Measurements from ENCODE around the gene BRMS1. TPM values are rescaled to one million over a fixed set of nuclear protein-coding genes. Genes with fewer than 3 reads are reported as not detected.
"Not testable (repeated sequence)": the region's sequence is repeated elsewhere in the genome, so short reads cannot be mapped to it uniquely, and the experiment has no call there.

Gene BRMS1
- polyA plus RNA-seq, 1 donor (not counting 4 experiments of a cell fraction or from before 2014, with no cell fraction given): 61.4 TPM

DNA sequence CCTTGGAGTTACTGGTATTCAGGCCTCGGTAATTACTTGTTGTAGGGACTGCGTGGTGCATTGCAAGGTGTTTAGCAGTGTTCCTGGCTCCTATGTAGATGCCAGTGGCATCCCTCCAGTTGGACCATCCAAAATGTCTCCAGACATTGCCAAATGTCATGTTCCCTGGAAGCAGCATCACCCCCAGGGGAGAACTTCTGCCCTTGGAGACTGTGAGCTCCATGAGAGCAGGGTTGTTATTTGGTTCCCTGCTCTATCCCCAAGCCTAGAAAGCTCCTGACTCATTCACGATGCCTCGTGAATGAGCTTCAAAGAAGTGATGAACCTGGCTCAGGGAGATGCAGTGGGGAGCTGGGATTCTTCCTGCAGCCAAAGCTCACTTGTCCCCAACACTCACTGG is 23.3 kb downstream of the BRMS1 start:
- no peak overlapping the region for H3K9ac ChIP-seq (ENCODE audit: control insufficient read depth, extremely low read depth, insufficient read depth, low read length)
- H3K27me3 ChIP-seq (ENCODE audit: control insufficient read depth, extremely low read depth, insufficient read depth, low read length): peaks cover 1% of the 10 kb centered on the region
- no peak overlapping the region for H2AFZ ChIP-seq (ENCODE audit: control insufficient read depth, low read length)
- no peaks in the 10 kb centered on the region for H3K79me2 ChIP-seq (ENCODE audit: control insufficient read depth, insufficient read depth, low read length)
- dilution Hi-C loops (cut with MboI; ENCODE audit: extremely low pct_ligation_motif_present, low sequenced_read_pairs): no loop called here
- no peak overlapping the region for H3K4me2 ChIP-seq (ENCODE audit: control insufficient read depth, extremely low read depth, insufficient read depth, low read depth, low read length)
- no peaks in the 10 kb centered on the region for H4K20me1 ChIP-seq (ENCODE audit: control insufficient read depth, extremely low read depth, insufficient read depth, low read length)
- H3K27ac ChIP-seq (ENCODE audit: control insufficient read depth, insufficient read depth, low read length): no peak overlapping the region
- no peak for FAIRE-seq
- DNase-seq (ENCODE audit: low read depth, low spot score): no peak
- no peak for TF ChIP-seq EZH2 (IDR thresholded peaks at IDR 0.05; ENCODE audit: low read length)
- TF ChIP-seq, protein P1, sequence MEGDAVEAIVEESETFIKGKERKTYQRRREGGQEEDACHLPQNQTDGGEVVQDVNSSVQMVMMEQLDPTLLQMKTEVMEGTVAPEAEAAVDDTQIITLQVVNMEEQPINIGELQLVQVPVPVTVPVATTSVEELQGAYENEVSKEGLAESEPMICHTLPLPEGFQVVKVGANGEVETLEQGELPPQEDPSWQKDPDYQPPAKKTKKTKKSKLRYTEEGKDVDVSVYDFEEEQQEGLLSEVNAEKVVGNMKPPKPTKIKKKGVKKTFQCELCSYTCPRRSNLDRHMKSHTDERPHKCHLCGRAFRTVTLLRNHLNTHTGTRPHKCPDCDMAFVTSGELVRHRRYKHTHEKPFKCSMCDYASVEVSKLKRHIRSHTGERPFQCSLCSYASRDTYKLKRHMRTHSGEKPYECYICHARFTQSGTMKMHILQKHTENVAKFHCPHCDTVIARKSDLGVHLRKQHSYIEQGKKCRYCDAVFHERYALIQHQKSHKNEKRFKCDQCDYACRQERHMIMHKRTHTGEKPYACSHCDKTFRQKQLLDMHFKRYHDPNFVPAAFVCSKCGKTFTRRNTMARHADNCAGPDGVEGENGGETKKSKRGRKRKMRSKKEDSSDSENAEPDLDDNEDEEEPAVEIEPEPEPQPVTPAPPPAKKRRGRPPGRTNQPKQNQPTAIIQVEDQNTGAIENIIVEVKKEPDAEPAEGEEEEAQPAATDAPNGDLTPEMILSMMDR (optimal IDR thresholded peaks at IDR 0.05 in 1 of 3, IDR thresholded peaks at IDR 0.05 in 1 of 3, conservative IDR thresholded peaks at IDR 0.05 in 1 of 3; ENCODE audit: extremely low read depth in 1 of 3, insufficient read depth in 2 of 3, low read length in 3 of 3): no peak
- H3K9me1 ChIP-seq (ENCODE audit: control insufficient read depth, extremely low read depth, insufficient read depth, low read length): no peaks in the 10 kb centered on the region
- H3K4me3 ChIP-seq (ENCODE audit: control insufficient read depth in 2 of 3, extremely low read depth in 1 of 3, insufficient read depth in 2 of 3, low read depth in 1 of 3, low read length in 3 of 3): no peak overlapping the region
- H3K4me1 ChIP-seq (ENCODE audit: control insufficient read depth, extremely low read depth, insufficient read depth, low read length): peaks cover 28% of the 10 kb centered on the region
- H3K9me3 ChIP-seq (ENCODE audit: control insufficient read depth, low read depth, low read length): no peaks in the 10 kb centered on the region
- no peaks in the 10 kb centered on the region for H3K36me3 ChIP-seq (ENCODE audit: control insufficient read depth in 2 of 2, extremely low read depth in 1 of 2, insufficient read depth in 2 of 2, low read length in 2 of 2)

- FAIRE-seq; H2AFZ ChIP-seq (ENCODE audit: control insufficient read depth, low read length); H3K9ac ChIP-seq (ENCODE audit: control insufficient read depth, extremely low read depth, insufficient read depth, low read length); H3K27ac ChIP-seq (ENCODE audit: control insufficient read depth, insufficient read depth, low read length); H3K9me3 ChIP-seq (ENCODE audit: control insufficient read depth, low read depth, low read length); DNase-seq (ENCODE audit: low read depth, low spot score); H3K79me2 ChIP-seq (ENCODE audit: control insufficient read depth, insufficient read depth, low read length); H4K20me1 ChIP-seq (ENCODE audit: control insufficient read depth, extremely low read depth, insufficient read depth, low read length); H3K9me1 ChIP-seq (ENCODE audit: control insufficient read depth, extremely low read depth, insufficient read depth, low read length); H3K4me3 ChIP-seq (ENCODE audit: control insufficient read depth in 2 of 3, extremely low read depth in 1 of 3, insufficient read depth in 2 of 3, low read depth in 1 of 3, low read length in 3 of 3); H3K36me3 ChIP-seq (ENCODE audit: control insufficient read depth in 2 of 2, extremely low read depth in 1 of 2, insufficient read depth in 2 of 2, low read length in 2 of 2); H3K4me2 ChIP-seq (ENCODE audit: control insufficient read depth, extremely low read depth, insufficient read depth, low read depth, low read length); H3K27me3 ChIP-seq (ENCODE audit: control insufficient read depth, extremely low read depth, insufficient read depth, low read length); dilution Hi-C loops (cut with MboI; ENCODE audit: extremely low pct_ligation_motif_present, low sequenced_read_pairs): not testable (repeated sequence)
- H3K4me1 ChIP-seq (ENCODE audit: control insufficient read depth, extremely low read depth, insufficient read depth, low read length): peaks cover 25% of the 10 kb centered on the region
Measured at GRCh38 chr11:66320748-66321147, 24.2 kb downstream of the BRMS1 start.

- dilution Hi-C loops (cut with MboI; ENCODE audit: extremely low pct_ligation_motif_present, low sequenced_read_pairs); H2AFZ ChIP-seq (ENCODE audit: control insufficient read depth, low read length); H3K9me3 ChIP-seq (ENCODE audit: control insufficient read depth, low read depth, low read length); H3K27ac ChIP-seq (ENCODE audit: control insufficient read depth, insufficient read depth, low read length); H3K4me3 ChIP-seq (ENCODE audit: control insufficient read depth in 2 of 3, extremely low read depth in 1 of 3, insufficient read depth in 2 of 3, low read depth in 1 of 3, low read length in 3 of 3); H3K9ac ChIP-seq (ENCODE audit: control insufficient read depth, extremely low read depth, insufficient read depth, low read length); DNase-seq (ENCODE audit: low read depth, low spot score); H3K4me2 ChIP-seq (ENCODE audit: control insufficient read depth, extremely low read depth, insufficient read depth, low read depth, low read length); H4K20me1 ChIP-seq (ENCODE audit: control insufficient read depth, extremely low read depth, insufficient read depth, low read length); H3K9me1 ChIP-seq (ENCODE audit: control insufficient read depth, extremely low read depth, insufficient read depth, low read length); FAIRE-seq; H3K79me2 ChIP-seq (ENCODE audit: control insufficient read depth, insufficient read depth, low read length); H3K36me3 ChIP-seq (ENCODE audit: control insufficient read depth in 2 of 2, extremely low read depth in 1 of 2, insufficient read depth in 2 of 2, low read length in 2 of 2): not testable (repeated sequence)
- Histone ChIP-seq H3K4me1 (ENCODE audit: control insufficient read depth, extremely low read depth, insufficient read depth, low read length) (peaks cover 22% of the 10 kb centered on the region), H3K27me3 (ENCODE audit: control insufficient read depth, extremely low read depth, insufficient read depth, low read length) (peaks cover 11% of the 10 kb centered on the region)
Measured at GRCh38 chr11:66320289-66320688, 24.6 kb downstream of the BRMS1 start.
